Neural progenitor cell (in vitro differentiated cells): Measurements from ENCODE around the gene CPNE4. TPM values are rescaled to one million over a fixed set of nuclear protein-coding genes. Genes with fewer than 3 reads are reported as not detected.
"Not testable (repeated sequence)": the region's sequence is repeated elsewhere in the genome, so short reads cannot be mapped to it uniquely, and the experiment has no call there.

Experiments
- DNase-seq: peaks from one replicate; pipeline ENCODE4 v3.0.0-alpha.2; 2016; ENCODE audit warnings: low spot score
- H2AFZ ChIP-seq: fragments of 200-600 bp; sonication (generic); replicated peaks from 2 replicates; pipeline ENCODE4 v1.6.1; 2016; ENCODE audit warnings: antibody characterized with exemption
- H3F3A ChIP-seq: fragments of 200-600 bp; sonication (generic); 2 replicates; pipeline ENCODE4 v1.6.1; 2016; ENCODE audit warnings: antibody characterized with exemption, low read depth
- H3K27ac ChIP-seq: fragments of 200-600 bp; sonication (generic); 2 replicates; pipeline ENCODE4 v1.5.1; 2016; ENCODE audit warnings: mild to moderate bottlenecking
- H3K27me3 ChIP-seq: fragments of 200-600 bp; sonication (generic); 2 replicates; pipeline ENCODE4 v1.6.1; 2016; ENCODE audit warnings: mild to moderate bottlenecking, moderate library complexity
- H3K36me3 ChIP-seq: fragments of 200-600 bp; sonication (generic); 2 replicates; pipeline ENCODE4 v1.5.1; 2016
- H3K4me1 ChIP-seq: fragments of 200-600 bp; sonication (generic); 2 replicates; pipeline ENCODE4 v1.6.1; 2016; ENCODE audit warnings: mixed run types
- H3K4me2 ChIP-seq: fragments of 200-600 bp; sonication (generic); 2 replicates; pipeline ENCODE4 v1.6.1; 2016
- H3K4me3 ChIP-seq: fragments of 200-600 bp; sonication (generic); 2 replicates; pipeline ENCODE4 v1.5.1; 2016
- H3K79me2 ChIP-seq: fragments of 200-600 bp; sonication (generic); 2 replicates; pipeline ENCODE4 v1.6.1; 2016; ENCODE audit warnings: low read depth
- H3K9ac ChIP-seq: fragments of 200-600 bp; sonication (generic); 2 replicates; pipeline ENCODE4 v1.6.1; 2016
- H3K9me3 ChIP-seq: fragments of 200-600 bp; sonication (generic); 2 replicates; pipeline ENCODE4 v1.5.1; 2016; ENCODE audit warnings: low read depth
- H4K20me1 ChIP-seq: fragments of 200-600 bp; sonication (generic); 2 replicates; pipeline ENCODE4 v1.6.1; 2016; ENCODE audit warnings: low read depth
- H3K27ac Mint-ChIP-seq: 3 replicates; pipeline ENCODE4 v1.8.0; 2021; ENCODE audit warnings: mixed read lengths
- H3K27me3 Mint-ChIP-seq: 2 replicates; pipeline ENCODE4 v1.8.0; 2022; ENCODE audit warnings: low read depth, mild to moderate bottlenecking, inconsistent platforms, moderate library complexity, mixed read lengths; ENCODE audit not compliant: insufficient read depth
- H3K36me3 Mint-ChIP-seq: 3 replicates; pipeline ENCODE4 v1.8.0; 2021; ENCODE audit warnings: mixed read lengths
- H3K4me1 Mint-ChIP-seq: 3 replicates; pipeline ENCODE4 v1.8.0; 2021; ENCODE audit warnings: mixed read lengths
- H3K4me3 Mint-ChIP-seq: 3 replicates; pipeline ENCODE4 v1.8.0; 2021; ENCODE audit warnings: mild to moderate bottlenecking, moderate library complexity, mixed read lengths
- H3K9me3 Mint-ChIP-seq: 3 replicates; pipeline ENCODE4 v1.8.0; 2020; ENCODE audit warnings: mixed read lengths
- CTCF ChIP-seq: fragments of 200-600 bp; sonication (generic); IDR thresholded peaks from 2 replicates; pipeline ENCODE4 v1.5.1; 2017; ENCODE audit warnings: antibody characterized with exemption, mild to moderate bottlenecking
- EZH2 ChIP-seq: fragments of 200-600 bp; sonication (generic); IDR thresholded peaks from 2 replicates; pipeline ENCODE4 v1.6.1; 2017; ENCODE audit warnings: antibody characterized with exemption, mild to moderate bottlenecking, moderate library complexity
- EZH2phosphoT487 ChIP-seq: fragments of 200-600 bp; sonication (generic); IDR thresholded peaks from 2 replicates; pipeline ENCODE4 v1.6.1; 2017; ENCODE audit warnings: antibody characterized with exemption
- total RNA-seq: library from RNA; depleted of rRNA; stranded (reverse); fragments of >200 nt; gene quantifications from 2 replicates; pipeline ENCODE4 v1.2.3, GENCODE V29; 2015; ENCODE audit warnings: low replicate concordance

CPNE4 gene
- total RNA-seq, 1 donor from 2014 or later, result not detected

- Mint-ChIP-seq H3K27ac (no peak overlapping the region), H3K4me3 (no peak overlapping the region), H3K27me3 (peaks cover 2% of the 10 kb centered on the region), H3K9me3 (no peaks in the 10 kb centered on the region), H3K4me1 (peaks cover 9% of the 10 kb centered on the region), H3K36me3 (no peaks in the 10 kb centered on the region)
- Histone ChIP-seq H3K79me2 (no peaks in the 10 kb centered on the region), H3K36me3 (no peaks in the 10 kb centered on the region), H3K27me3 (no peaks in the 10 kb centered on the region), H3F3A (no peaks in the 10 kb centered on the region), H3K4me1 (peaks cover 7% of the 10 kb centered on the region), H3K4me2 (no peak overlapping the region), H3K27ac (no peak overlapping the region), H4K20me1 (no peaks in the 10 kb centered on the region), H2AFZ (no peak overlapping the region), H3K4me3 (no peak overlapping the region), H3K9me3 (no peaks in the 10 kb centered on the region), H3K9ac (no peak overlapping the region)
- TF ChIP-seq EZH2phosphoT487 (no peak), EZH2 (no peak), CTCF (no peak)
- no peak for DNase-seq
Observed at GRCh38 chr3:131895766-131896165, 139.0 kb downstream of the CPNE4 start.

GRCh38 chr3:131892331-131892730 is 142.5 kb downstream of the CPNE4 start:
- no peaks in the 10 kb centered on the region for H4K20me1 ChIP-seq
- H3K4me3 Mint-ChIP-seq, result no peak overlapping the region
- H3K4me2 ChIP-seq, result no peak overlapping the region
- no peak overlapping the region for H3K9ac ChIP-seq
- no peak overlapping the region for H2AFZ ChIP-seq
- no peaks in the 10 kb centered on the region for H3K27me3 Mint-ChIP-seq
- no peaks in the 10 kb centered on the region for H3K27me3 ChIP-seq
- H3K4me1 Mint-ChIP-seq, result no peaks in the 10 kb centered on the region
- H3K27ac Mint-ChIP-seq, result no peak overlapping the region
- H3F3A ChIP-seq, result no peaks in the 10 kb centered on the region
- no peak overlapping the region for H3K4me3 ChIP-seq
- no peaks in the 10 kb centered on the region for H3K4me1 ChIP-seq
- TF ChIP-seq EZH2phosphoT487 (no peak), CTCF (peak; percentile 27), EZH2 (no peak)
- H3K9me3 Mint-ChIP-seq, result peaks cover 3% of the 10 kb centered on the region
- H3K9me3 ChIP-seq, result no peaks in the 10 kb centered on the region
- DNase-seq, result no peak
- no peaks in the 10 kb centered on the region for H3K36me3 Mint-ChIP-seq
- H3K79me2 ChIP-seq, result no peaks in the 10 kb centered on the region
- no peaks in the 10 kb centered on the region for H3K36me3 ChIP-seq
- no peak overlapping the region for H3K27ac ChIP-seq

- H3K4me3 Mint-ChIP-seq, H3K36me3 Mint-ChIP-seq, H4K20me1 ChIP-seq, H3K4me1 ChIP-seq, H3K27me3 ChIP-seq, H3K36me3 ChIP-seq, H3K9ac ChIP-seq, H3K9me3 Mint-ChIP-seq, H3K27ac ChIP-seq, H2AFZ ChIP-seq, H3K9me3 ChIP-seq, H3K79me2 ChIP-seq, H3F3A ChIP-seq, H3K4me1 Mint-ChIP-seq, H3K4me3 ChIP-seq, DNase-seq, H3K4me2 ChIP-seq, H3K27ac Mint-ChIP-seq, H3K27me3 Mint-ChIP-seq: not testable (repeated sequence)
Observed at GRCh38 chr3:131885871-131886270, 148.9 kb downstream of the CPNE4 start.

- H3K27me3 ChIP-seq, result no peaks in the 10 kb centered on the region
- Mint-ChIP-seq H3K27me3 (no peaks in the 10 kb centered on the region), H3K27ac (no peak overlapping the region), H3K9me3 (peaks cover 10% of the 10 kb centered on the region), H3K4me3 (no peak overlapping the region), H3K36me3 (no peaks in the 10 kb centered on the region), H3K4me1 (peaks cover 3% of the 10 kb centered on the region)
- no peak overlapping the region for H3K4me2 ChIP-seq
- no peak overlapping the region for H3K9ac ChIP-seq
- H3K27ac ChIP-seq, result no peak overlapping the region
- no peaks in the 10 kb centered on the region for H3F3A ChIP-seq
- DNase-seq, result no peak
- H4K20me1 ChIP-seq, result no peaks in the 10 kb centered on the region
- no peaks in the 10 kb centered on the region for H3K9me3 ChIP-seq
- no peaks in the 10 kb centered on the region for H3K4me1 ChIP-seq
- no peaks in the 10 kb centered on the region for H3K36me3 ChIP-seq
- TF ChIP-seq EZH2 (no peak), CTCF (no peak), EZH2phosphoT487 (no peak)
- H3K79me2 ChIP-seq, result no peaks in the 10 kb centered on the region
- no peak overlapping the region for H2AFZ ChIP-seq
- no peak overlapping the region for H3K4me3 ChIP-seq
Observed at GRCh38 chr3:131883711-131884407, 151.0 kb downstream of the CPNE4 start.
